ENCODE data around the gene TSPAN31. TPM values are rescaled to one million over a fixed set of nuclear protein-coding genes. Genes with fewer than 3 reads are reported as not detected.
A peak's percentile ranks its signal among the peaks of the same experiment; 100 is the strongest.

TSPAN31 gene
- total RNA-seq, 1 experiment from 2014 or later = 42.7 TPM

DNA sequence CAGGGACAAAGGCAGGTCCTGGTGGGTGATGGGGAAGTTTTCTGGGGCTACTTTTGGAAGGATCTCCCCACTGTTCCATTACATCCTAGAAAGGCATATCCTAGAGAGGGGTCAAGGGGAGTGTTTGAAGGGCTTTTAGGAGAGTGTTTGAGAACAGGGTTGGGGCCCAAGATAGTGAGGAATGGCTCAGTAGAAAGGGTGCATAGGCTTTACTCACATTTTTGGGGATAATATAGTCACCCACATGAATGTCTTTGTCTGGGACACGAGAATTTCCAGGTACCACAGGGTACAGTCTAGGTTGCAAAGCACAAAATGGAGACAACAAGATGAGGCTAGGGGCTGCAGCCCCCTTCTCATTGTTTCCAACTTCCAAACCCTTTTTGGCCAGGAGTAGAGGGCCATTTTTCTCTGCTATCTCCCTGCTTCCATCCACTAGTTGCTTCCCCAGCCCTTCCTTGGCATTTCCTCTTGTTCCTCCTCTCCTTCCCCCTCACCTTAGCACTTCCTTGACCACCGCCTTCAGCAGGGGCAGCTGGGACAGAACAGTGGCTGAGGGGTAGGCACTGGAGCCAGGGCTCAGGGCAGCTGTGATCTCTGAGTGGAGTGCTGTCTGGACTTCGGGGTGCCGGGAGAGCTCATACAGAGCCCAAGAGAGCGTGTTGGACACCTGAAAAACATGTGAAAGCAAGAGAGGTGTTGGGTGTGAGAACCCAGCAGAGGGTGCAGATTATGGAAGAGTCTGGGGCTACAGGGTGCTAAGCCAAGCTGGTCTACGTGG is 19.2 kb downstream of the TSPAN31 start:
- H3K4me2 ChIP-seq (ENCODE audit: low read depth, low read length, poor library complexity, severe bottlenecking) = no peak overlapping the region
- no peak for DNase-seq

DNA sequence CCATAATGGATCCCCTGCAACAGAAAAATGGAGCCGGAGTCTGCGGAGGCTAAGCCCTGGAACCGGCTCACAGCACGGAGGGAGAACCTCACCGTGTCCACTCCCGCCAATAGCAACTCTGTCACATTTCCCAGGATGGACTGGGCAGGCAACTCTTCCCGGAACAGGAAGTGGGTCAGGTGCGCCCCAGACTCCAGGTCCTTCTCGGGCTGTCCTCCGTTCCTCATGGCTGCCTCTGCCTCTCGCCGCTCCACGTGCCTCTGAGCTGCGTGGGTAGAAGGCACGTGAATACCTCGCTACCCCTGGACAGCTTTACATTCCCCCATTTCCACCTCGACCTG is 19.8 kb downstream of the TSPAN31 start:
- 0 out of 2 replicates have a peak overlapping the region, but pooled peaks have one; percentile 0 for H3K4me3 ChIP-seq (ENCODE audit: low read length)
- DNase-seq = no peak
- H3K4me1 ChIP-seq (ENCODE audit: low read length) = peaks cover 4% of the 10 kb centered on the region; the same call in 1 of the 2 replicates
- peaks cover 10% of the 10 kb centered on the region for H4K20me1 ChIP-seq (ENCODE audit: insufficient read depth, low read depth, low read length)
- H3K27ac ChIP-seq (ENCODE audit: low read length) = no peak overlapping the region
- H3K9me3 ChIP-seq (ENCODE audit: low read length) = no peaks in the 10 kb centered on the region
- no peak overlapping the region for H3K9ac ChIP-seq (ENCODE audit: low read length)
- no peaks in the 10 kb centered on the region for H3K9me2 ChIP-seq (replicated peaks; ENCODE audit: insufficient read depth, low read length)
- no peak overlapping the region for H3K4me2 ChIP-seq (ENCODE audit: low read depth, low read length, poor library complexity, severe bottlenecking)
- H3K27me3 ChIP-seq (ENCODE audit: low read length) = no peaks in the 10 kb centered on the region
- H3K79me2 ChIP-seq (ENCODE audit: low read length) = peaks cover 4% of the 10 kb centered on the region
- H3K36me3 ChIP-seq (ENCODE audit: insufficient read depth, low read length) = peaks cover 9% of the 10 kb centered on the region; the same call in 1 of the 2 replicates
- H2AFZ ChIP-seq (ENCODE audit: low read length) = no peak overlapping the region

More for the DNA sequence above, 19.2 kb downstream of the TSPAN31 start:
- H2AFZ ChIP-seq (ENCODE audit: low read length) = no peak overlapping the region
- H3K36me3 ChIP-seq (ENCODE audit: insufficient read depth, low read length) = peaks cover 10% of the 10 kb centered on the region; the same call in 1 of the 2 replicates
- H3K4me1 ChIP-seq (ENCODE audit: low read length) = peaks cover 4% of the 10 kb centered on the region; the same call in 1 of the 2 replicates
- peaks cover 11% of the 10 kb centered on the region for H4K20me1 ChIP-seq (ENCODE audit: insufficient read depth, low read depth, low read length)
- H3K79me2 ChIP-seq (ENCODE audit: low read length) = peaks cover 7% of the 10 kb centered on the region
- no peaks in the 10 kb centered on the region for H3K27me3 ChIP-seq (ENCODE audit: low read length)
- no peaks in the 10 kb centered on the region for H3K9me3 ChIP-seq (ENCODE audit: low read length)
- H3K9me2 ChIP-seq (replicated peaks; ENCODE audit: insufficient read depth, low read length) = no peaks in the 10 kb centered on the region
- no peak overlapping the region for H3K27ac ChIP-seq (ENCODE audit: low read length)
- no peak overlapping the region for H3K9ac ChIP-seq (ENCODE audit: low read length)
- no peak overlapping the region for H3K4me3 ChIP-seq (ENCODE audit: low read length)

- Histone ChIP-seq H3K79me2 (ENCODE audit: low read length) (no peaks in the 10 kb centered on the region), H3K9me2 (replicated peaks; ENCODE audit: insufficient read depth, low read length) (no peaks in the 10 kb centered on the region), H2AFZ (ENCODE audit: low read length) (no peak overlapping the region), H3K9ac (ENCODE audit: low read length) (no peak overlapping the region), H3K9me3 (ENCODE audit: low read length) (no peaks in the 10 kb centered on the region), H3K36me3 (ENCODE audit: insufficient read depth, low read length) (peaks cover 3% of the 10 kb centered on the region; the same call in 1 of the 2 replicates), H4K20me1 (ENCODE audit: insufficient read depth, low read depth, low read length) (peaks cover 5% of the 10 kb centered on the region), H3K27me3 (ENCODE audit: low read length) (no peaks in the 10 kb centered on the region), H3K4me1 (ENCODE audit: low read length) (peaks cover 4% of the 10 kb centered on the region; the same call in 1 of the 2 replicates), H3K4me2 (ENCODE audit: low read depth, low read length, poor library complexity, severe bottlenecking) (no peak overlapping the region), H3K4me3 (ENCODE audit: low read length) (0 out of 2 replicates have a peak overlapping the region, but pooled peaks have one; percentile 0), H3K27ac (ENCODE audit: low read length) (no peak overlapping the region)
- DNase-seq = no peak
These were observed 20.3 kb downstream of the TSPAN31 start for GRCh38 chr12:57765003-57765697.

GRCh38 chr12:57765698-57766463 is 21.0 kb downstream of the TSPAN31 start:
- Histone ChIP-seq H2AFZ (ENCODE audit: low read length) (no peak overlapping the region), H3K4me3 (ENCODE audit: low read length) (no peak overlapping the region), H3K4me1 (ENCODE audit: low read length) (peaks cover 9% of the 10 kb centered on the region), H3K36me3 (ENCODE audit: insufficient read depth, low read length) (peaks cover 4% of the 10 kb centered on the region; the same call in 1 of the 2 replicates), H3K27ac (ENCODE audit: low read length) (no peak overlapping the region), H3K27me3 (ENCODE audit: low read length) (no peaks in the 10 kb centered on the region), H3K9ac (ENCODE audit: low read length) (no peak overlapping the region), H4K20me1 (ENCODE audit: insufficient read depth, low read depth, low read length) (no peaks in the 10 kb centered on the region), H3K9me3 (ENCODE audit: low read length) (no peaks in the 10 kb centered on the region), H3K4me2 (ENCODE audit: low read depth, low read length, poor library complexity, severe bottlenecking) (no peak overlapping the region), H3K9me2 (replicated peaks; ENCODE audit: insufficient read depth, low read length) (no peaks in the 10 kb centered on the region), H3K79me2 (ENCODE audit: low read length) (peaks cover 5% of the 10 kb centered on the region)
- no peak for DNase-seq

- Histone ChIP-seq H4K20me1 (ENCODE audit: insufficient read depth, low read depth, low read length) (no peaks in the 10 kb centered on the region), H3K27ac (ENCODE audit: low read length) (no peak within 1 kb of the TSS), H3K4me2 (ENCODE audit: low read depth, low read length, poor library complexity, severe bottlenecking) (no peak within 1 kb of the TSS), H3K27me3 (ENCODE audit: low read length) (no peaks in the 10 kb centered on the region), H3K36me3 (ENCODE audit: insufficient read depth, low read length) (peaks cover 4% of the 10 kb centered on the region; the same call in 1 of the 2 replicates), H2AFZ (ENCODE audit: low read length) (no peak within 1 kb of the TSS), H3K4me1 (ENCODE audit: low read length) (peaks cover 15% of the 10 kb centered on the region), H3K79me2 (ENCODE audit: low read length) (peaks cover 11% of the 10 kb centered on the region), H3K9ac (ENCODE audit: low read length) (no peak within 1 kb of the TSS), H3K4me3 (ENCODE audit: low read length) (no peak within 1 kb of the TSS), H3K9me2 (replicated peaks; ENCODE audit: insufficient read depth, low read length) (no peaks in the 10 kb centered on the region), H3K9me3 (ENCODE audit: low read length) (no peaks in the 10 kb centered on the region)
- DNase-seq = no peak
These were observed 21.8 kb downstream of the TSPAN31 start, which contains the start of gene CYP27B1 for GRCh38 chr12:57766464-57767304. CYP27B1 (minus strand) TSS chr12:57767078; CDS start chr12:57767041, 37 bp downstream.

DNA sequence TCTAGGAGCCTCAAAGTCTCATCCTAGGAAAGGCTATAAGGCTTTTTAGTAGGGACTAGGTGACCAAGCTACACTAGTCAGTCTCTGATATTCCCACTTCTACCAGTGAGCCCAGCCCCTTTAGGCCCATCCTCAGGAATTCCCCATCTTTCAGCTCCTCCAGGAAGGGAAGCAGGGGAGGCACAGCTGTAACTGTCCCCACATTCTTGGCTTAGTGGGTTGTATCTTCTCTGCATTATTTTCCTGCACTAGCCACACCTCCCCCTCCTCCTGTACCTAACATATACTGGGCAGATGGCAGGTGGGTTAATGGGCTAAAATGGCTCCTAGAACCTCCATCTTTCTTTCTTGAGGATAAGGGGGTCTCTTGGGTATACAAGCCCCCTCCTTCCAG is 22.5 kb downstream of the TSPAN31 start:
- Histone ChIP-seq H3K9ac (ENCODE audit: low read length) (no peak overlapping the region), H3K27me3 (ENCODE audit: low read length) (no peaks in the 10 kb centered on the region), H3K27ac (ENCODE audit: low read length) (no peak overlapping the region), H3K4me3 (ENCODE audit: low read length) (no peak overlapping the region), H3K4me1 (ENCODE audit: low read length) (peaks cover 16% of the 10 kb centered on the region), H3K9me3 (ENCODE audit: low read length) (no peaks in the 10 kb centered on the region), H3K79me2 (ENCODE audit: low read length) (peaks cover 11% of the 10 kb centered on the region), H2AFZ (ENCODE audit: low read length) (no peak overlapping the region), H3K4me2 (ENCODE audit: low read depth, low read length, poor library complexity, severe bottlenecking) (no peak overlapping the region), H3K36me3 (ENCODE audit: insufficient read depth, low read length) (peaks cover 4% of the 10 kb centered on the region; the same call in 1 of the 2 replicates), H4K20me1 (ENCODE audit: insufficient read depth, low read depth, low read length) (no peaks in the 10 kb centered on the region), H3K9me2 (replicated peaks; ENCODE audit: insufficient read depth, low read length) (no peaks in the 10 kb centered on the region)
- no peak for DNase-seq

GRCh38 chr12:57767876-57768275 is 23.0 kb downstream of the TSPAN31 start:
- Histone ChIP-seq H3K27ac (ENCODE audit: low read length) (no peak overlapping the region), H3K79me2 (ENCODE audit: low read length) (peaks cover 15% of the 10 kb centered on the region), H3K9ac (ENCODE audit: low read length) (no peak overlapping the region), H3K9me3 (ENCODE audit: low read length) (no peaks in the 10 kb centered on the region), H2AFZ (ENCODE audit: low read length) (no peak overlapping the region), H3K4me1 (ENCODE audit: low read length) (peaks cover 22% of the 10 kb centered on the region), H4K20me1 (ENCODE audit: insufficient read depth, low read depth, low read length) (no peaks in the 10 kb centered on the region), H3K9me2 (replicated peaks; ENCODE audit: insufficient read depth, low read length) (no peaks in the 10 kb centered on the region), H3K36me3 (ENCODE audit: insufficient read depth, low read length) (peaks cover 4% of the 10 kb centered on the region; the same call in 1 of the 2 replicates), H3K4me2 (ENCODE audit: low read depth, low read length, poor library complexity, severe bottlenecking) (no peak overlapping the region), H3K27me3 (ENCODE audit: low read length) (no peaks in the 10 kb centered on the region), H3K4me3 (ENCODE audit: low read length) (no peak overlapping the region)
- no peak for DNase-seq

Data from Karpas-422 (cell line).